GM21619 (cell line): Measurements from ENCODE around the gene CHPF.
A peak's percentile ranks its signal among the peaks of the same experiment; 100 is the strongest.

Experiments
- ATAC-seq: cut with Tn5 transposase; IDR thresholded peaks from one replicate; pipeline ENCODE4 v1.9.1; 2021; ENCODE audit not compliant: unreplicated experiment

Gene CHPF

DNA sequence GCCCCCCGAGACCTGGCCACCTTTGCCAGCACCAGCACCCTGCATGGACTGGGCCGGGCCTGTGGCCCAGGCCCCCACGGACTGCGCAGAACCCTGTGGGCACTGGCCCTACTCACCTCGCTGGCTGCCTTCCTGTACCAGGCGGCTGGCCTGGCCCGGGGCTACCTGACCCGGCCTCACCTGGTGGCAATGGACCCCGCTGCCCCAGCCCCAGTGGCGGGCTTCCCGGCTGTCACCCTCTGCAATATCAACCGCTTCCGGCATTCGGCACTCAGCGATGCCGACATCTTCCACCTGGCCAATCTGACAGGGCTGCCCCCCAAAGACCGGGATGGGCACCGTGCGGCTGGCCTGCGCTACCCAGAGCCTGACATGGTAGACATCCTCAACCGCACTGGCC lies 28.8 kb downstream of the CHPF start:
- ATAC-seq = no peak

DNA sequence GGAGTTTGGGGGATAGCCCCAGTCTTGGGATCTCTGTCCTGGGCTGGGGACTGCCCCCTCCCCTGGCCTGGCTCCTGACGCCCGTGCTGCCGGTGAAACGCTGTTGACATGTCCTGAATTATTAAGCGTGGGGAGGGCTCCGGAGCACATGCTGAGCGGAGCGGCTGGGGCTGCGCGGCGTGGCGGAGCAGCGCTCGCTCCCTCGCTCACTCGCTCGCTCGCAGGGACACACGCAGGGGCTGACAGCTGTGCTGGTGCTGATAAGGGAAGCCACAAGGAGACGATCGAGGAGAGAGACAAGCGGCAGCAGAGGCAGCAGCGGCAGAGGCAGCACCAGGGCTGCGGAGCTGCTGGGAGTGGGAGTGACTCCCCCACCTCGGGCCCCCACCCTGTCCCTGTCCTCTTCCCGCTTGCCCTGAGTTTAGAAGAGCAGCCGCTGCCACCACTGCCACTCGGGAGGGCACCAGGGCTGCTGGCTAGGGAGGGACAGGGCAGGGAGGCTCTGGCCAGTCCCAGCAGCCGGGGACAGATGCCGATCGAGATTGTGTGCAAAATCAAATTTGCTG lies 29.3 kb downstream of the CHPF start, which contains the start of gene ASIC4:
TSS of gene ASIC4 (plus strand) at position 287 of the 566 bp plus-strand sequence. CDS start at position 530, 243 bp downstream.
- no peak for ATAC-seq

DNA sequence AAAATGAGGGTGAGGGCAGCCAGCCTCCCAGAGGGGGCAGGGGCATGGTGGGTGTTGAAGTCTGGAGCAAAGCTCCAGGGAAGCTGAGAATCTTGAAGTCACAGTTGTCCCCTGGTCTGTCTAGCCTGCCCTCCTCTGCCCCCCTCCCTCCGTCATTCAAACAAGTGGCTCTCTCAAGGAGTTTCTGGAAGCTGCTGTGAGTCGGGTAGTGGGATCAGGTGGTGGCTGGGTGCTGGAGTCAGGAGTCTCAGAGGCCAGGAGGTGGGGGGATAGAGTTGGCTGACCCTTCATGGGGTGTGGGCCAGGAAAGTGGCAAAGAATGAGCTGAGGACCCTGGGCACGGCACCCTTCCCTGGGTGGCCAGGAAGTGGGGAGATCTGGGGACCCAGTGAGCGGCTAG lies 29.8 kb downstream of the CHPF start:
- ATAC-seq = no peak

DNA sequence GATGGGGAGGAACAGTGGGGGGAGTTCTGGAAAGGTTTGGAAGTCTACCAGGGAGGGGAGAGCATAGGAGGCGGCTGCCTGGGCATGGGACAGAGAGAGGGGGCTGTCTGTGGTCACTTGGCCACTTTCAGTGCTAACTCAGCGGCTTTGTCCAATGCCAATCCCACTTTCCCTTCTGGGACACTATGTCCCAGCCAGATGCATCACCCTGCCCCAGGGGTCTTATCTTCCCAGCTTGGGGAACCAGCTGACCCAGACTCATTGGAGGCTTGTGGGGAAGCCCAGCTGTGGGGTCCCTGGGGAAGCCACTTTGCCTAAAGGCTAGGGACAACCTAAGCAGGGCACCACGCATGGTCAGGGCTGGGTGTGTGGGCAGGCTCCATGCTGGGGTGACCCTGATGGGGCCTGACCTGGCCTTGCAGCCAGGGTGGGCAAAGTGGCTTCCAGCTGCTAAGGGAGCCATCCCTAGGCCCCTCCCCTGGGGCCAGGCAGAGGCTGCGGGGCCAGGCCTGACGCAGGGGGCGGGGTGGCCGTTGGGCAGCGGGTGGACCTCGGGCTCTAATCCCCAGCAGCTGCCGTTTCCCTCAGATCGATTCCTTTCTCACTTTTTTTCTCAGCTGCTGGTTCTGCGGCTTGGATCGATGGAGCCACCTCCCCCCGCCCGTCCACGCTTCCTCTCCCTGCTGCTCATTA lies 30.9 kb downstream of the CHPF start:
- no peak for ATAC-seq

DNA sequence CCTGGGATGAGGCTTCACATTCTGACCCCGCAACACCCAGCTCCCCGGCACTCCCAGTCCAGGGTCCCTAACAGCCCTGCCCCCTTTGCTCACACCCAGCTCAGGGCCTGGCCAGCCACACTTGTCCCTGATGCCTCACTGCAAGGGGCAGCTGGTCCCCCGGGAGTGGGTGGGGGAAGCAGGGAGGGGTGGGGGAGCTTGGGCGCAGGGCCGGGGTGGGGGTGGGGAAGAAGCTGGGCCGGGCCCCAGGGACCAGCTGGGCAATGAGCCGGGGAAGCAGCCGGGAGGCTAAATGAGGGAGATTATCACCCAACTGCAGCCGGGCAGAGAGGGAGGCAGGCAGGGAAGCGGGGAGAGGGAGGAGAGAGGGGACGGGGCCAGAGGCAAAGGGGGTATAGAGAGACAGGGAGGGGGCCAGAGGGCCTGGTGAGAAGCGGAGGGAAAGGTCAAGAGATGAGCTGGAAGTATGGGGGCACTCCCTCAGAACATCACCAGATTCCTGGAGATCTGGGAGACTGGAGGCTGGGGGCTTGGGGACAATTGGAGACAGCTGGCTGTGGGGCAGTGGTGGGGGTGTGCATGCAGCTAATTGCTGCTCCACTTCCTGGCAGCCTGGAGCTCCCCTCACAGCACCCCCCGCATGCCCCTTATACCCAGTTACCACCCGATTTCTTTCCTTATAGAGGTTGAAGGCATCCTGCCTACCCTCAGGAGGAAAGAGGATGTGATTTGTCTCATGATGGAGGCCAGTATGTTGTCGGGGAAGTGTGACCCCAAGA lies 31.9 kb downstream of the CHPF start:
- no peak for ATAC-seq

DNA sequence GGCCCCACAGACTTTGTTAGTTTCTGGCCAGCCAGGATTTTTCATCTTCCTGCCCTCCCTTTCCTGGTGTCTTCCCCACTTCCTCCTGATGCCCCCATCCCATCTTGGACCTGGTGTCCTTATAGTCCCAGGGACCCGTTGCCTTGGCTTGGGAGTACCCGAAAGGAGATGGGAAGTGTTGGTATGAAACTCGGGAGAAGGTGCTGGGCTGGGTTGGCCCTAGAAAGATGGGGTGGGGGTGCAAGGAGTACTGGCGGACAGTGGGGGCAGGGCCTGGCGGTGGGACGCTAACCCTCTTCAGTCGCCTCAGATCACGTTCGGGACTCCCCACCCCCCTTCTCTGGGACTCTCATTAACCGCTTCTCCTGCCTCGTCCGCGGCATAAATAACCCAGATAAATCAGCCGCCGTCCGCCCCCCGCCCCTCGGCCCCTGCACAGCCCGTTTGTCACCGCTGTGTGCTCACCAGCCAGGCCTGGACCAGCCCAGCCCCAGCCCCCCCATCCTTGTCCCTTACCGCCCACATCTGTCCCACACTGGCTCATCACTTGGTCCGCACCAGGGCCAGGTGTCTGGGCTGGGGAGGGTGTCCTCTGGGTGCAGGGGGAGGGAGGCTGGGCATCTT lies 33.0 kb downstream of the CHPF start:
- ATAC-seq = no peak

DNA sequence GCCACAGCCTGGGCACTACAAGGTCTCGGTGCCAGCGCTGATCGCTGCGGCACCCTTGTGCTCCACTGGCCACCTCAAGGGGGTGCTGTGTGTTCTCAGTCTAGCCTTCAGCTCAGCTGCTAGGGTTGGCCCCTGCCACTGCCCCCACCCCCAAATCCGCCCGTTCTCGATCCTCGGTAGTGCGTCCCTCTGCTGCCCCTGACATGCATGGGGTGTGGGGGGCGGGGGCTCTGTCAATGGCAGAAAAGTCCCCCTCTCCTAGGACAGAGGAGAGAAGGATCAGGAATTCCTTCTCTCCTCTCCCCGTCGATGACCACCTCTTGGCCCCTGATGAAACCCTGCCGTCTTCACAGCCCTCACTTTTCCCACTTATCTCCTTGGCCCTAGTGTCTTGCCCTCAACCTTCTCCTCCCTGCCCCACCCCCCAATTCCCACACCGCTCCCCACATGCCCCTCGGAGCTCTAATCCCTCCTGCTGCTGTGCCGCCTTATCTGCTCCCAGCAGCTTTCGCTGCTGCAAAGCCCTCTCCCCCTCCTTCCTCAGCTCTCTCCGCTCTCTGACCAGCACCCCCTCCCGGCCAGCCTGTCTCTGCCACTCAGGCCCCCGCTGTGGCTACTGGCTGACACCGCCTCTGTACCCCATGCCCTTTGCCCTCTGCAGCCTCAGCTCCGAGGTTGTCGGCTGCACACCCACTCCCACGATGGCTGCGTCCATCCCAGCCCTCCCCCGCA lies 33.7 kb downstream of the CHPF start:
- ATAC-seq = peak; percentile 75

DNA sequence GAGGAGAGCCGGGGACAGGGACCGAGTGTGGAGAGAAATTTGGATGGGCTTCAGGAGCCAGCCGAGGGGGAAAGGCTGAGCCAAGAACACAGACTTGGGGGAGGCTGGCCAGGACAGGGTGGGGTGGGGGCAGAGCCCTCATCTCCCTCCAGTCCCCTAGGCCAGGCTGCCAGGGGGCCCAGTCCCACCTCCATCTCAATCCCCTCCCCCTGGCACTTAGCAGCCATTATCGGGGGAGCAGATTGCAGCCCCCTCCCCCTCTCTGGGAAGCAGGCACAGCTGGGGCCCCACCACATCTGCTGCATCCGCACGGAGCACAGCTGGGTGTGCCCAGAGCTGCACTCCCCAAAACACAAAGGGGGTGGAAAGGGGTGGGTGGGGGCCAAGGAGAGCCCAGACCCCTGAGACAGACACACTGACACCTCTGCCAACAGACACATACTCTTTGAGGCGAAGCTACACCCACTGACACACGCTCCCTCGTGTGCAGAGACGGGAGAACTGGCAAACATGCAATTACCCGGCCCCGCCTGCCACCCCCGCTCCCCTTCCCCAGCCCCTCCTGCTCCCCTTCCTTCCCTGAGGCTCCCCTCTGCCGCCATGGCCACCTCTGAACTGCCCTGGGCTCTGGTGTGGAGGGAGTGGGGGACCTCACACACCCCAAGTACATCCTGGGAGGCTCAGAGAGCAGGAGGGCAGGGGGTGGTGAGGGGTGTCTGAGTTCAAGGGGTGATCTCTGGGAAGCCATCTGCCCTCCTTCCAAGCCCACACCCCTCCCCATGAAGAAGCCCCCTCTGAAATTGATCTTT lies 34.4 kb downstream of the CHPF start:
- ATAC-seq = peak; percentile 19

DNA sequence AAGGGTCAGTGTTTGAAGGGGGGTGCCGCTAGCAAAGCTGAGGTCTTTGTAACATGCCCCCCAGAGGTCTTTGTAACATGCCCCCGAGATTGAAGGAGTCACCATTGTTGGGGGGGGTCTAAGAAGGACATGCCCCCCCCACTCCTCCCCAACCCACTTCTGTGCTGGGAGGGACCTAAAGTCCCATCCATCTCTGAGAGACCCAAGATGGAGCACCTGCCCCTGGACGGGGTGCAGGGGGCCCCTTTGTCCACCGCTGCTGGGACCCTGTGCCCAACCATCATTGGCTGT lies 35.2 kb downstream of the CHPF start:
- ATAC-seq = no peak

DNA sequence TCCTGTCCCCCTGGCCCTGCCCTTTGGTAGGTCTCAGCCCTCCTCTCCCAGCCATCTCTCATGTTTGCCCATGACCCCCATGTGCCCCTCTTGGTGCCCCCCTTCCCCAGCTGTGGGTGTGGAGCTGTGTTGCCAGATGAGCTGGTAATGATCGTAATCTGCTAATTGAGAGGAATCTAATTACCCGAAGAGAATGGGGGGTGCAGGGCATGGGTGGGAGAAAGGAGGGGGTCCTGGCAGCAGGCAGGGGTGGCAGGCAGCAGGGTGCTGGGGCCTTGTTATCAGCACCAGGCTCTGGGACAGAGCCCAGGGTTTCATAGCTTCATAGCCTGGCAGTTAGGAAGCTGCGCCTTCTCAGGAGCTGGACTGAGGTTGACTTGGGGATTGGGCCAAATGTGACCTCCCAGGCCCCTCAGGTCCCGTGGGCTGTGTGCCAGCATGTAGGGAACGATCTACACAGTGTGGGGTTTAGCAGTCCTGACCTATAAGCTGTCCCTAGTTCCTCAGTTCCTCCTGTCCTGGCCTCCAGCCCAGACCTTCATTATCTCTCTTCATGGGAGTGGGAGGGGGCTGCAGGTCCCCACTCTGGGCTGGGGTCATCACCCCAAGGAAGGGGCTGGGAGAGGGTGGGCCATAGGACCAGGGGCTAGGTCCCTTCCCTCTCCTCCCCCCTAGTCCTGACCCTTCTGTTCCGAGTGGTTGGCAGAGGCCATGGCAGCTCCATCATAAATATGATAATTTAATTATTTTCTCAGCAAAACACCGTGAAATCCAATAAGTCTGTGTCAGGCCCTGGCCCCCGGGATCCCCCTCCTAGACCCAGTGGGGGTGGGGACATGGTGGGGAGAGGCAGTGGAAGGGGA lies 35.8 kb downstream of the CHPF start:
- ATAC-seq = no peak

DNA sequence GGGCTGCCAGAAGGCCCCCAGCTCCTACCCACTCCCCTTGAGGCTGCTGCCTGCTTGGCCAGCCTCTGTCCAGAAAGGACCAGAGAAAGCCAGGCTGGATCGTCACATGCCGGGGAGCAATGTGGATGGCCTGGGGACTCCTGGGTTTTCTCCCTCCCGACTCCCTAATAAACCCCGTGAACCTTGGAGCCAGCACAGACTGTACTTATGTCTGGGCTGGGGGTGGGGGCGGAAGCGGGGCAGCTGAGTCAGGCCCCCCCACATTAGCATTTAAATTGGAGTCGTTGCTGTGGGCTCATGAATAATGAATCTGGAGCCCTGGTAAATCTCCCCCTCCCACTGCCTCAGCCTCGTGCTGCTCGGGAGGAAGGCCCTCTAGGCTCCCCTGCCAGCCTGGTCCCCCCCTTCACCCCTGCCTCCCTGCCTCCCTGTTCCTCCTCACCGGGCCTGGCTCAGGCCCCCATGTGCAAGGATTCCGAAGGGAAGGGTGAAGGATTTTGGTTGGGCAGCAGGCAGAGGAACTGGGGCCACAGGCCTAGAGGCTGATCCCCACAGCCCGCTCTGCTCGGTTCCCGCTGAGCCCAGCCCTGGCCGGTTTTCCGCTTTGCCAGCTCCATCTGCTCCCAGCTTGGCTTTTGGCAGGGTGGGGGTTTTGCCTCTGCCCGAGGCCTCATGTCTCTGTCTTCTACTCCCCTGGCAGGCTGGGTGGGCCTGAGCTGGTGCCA lies 36.6 kb downstream of the CHPF start:
- ATAC-seq = no peak

DNA sequence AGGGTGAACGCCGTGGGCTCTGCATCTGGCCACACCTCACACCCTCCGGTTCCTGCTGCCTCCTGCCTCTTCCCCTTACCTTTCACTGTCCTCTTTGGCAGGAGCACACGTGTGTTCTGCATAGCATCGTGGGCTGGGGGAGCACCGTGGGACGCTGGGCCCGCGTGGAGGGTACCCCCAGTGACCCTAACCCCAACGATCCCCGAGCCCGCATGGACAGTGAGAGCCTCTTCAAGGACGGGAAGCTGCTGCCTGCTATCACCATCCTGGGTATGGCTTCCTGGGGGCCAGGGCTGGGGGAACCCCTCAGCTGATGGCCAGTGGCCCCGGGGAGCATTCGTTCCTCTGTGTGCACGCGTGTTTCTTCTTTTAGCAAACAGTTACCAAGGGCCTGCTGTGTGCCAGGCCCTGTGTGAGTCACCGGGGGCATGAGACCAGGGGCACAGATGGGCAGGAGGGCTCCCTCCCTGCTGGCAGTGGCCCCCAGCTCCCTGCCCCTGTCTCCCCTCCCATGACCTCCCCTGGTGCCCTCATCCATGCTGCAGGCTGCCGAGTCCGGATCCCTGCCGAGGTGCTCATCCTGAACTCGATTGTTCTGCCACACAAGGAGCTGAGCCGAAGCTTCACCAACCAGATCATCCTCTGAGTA lies 37.3 kb downstream of the CHPF start:
- ATAC-seq = no peak

DNA sequence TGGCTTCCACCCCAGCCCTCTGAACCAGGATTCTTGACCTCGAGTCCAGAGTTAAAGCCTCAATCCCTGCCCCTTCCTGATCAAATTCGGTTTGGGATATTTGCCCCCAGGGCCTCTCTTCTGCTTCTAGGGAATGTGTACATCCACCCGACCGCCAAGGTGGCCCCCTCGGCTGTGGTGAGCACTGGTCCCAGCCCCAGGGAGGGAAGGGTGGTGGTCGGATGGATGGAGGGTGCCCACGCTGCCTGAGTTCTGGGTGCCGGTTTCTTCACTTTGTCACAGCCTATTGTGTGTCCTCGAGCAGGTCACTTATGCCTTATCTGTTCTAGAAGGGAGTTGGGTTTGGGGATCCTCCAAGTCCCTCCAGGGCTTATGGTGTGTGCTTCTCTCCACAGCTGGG lies 38.0 kb downstream of the CHPF start:
- no peak for ATAC-seq

DNA sequence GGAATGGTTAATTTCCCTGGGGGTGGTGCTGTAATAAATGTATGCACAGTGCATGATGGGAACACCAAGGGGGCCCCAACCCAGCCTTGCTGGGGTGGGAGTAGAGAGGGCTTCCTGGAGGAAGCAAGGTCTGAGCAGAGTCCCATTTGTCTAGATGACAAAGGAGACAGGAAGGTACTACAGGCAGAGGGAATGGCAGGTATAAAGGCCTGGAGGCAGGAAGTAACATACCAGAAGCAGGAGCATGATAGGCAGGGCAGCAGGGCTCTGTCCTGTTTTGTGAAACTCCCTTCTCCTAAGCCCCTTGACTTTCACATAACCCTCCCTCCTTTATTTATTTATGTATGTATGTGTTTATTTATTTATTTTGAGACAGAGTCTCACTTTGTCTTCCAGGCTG lies 41.0 kb downstream of the CHPF start:
- no peak for ATAC-seq

DNA sequence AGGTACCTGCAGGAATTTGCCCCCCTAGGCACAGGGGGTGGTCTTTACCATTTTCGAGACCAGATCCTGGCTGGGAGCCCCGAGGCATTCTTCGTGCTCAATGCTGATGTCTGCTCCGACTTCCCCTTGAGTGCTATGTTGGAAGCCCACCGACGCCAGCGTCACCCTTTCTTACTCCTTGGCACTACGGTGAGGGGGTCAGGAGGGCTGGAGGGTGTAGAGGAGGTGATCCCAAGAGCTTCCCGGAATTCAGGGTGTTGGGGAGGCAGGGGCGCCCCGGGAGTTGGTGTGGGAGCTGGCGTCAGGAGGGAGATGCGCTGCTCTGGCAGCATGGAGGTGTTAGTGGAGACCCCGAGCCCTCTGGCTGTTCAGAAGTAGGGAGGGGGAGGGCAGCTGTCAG lies 41.8 kb downstream of the CHPF start:
- no peak for ATAC-seq

DNA sequence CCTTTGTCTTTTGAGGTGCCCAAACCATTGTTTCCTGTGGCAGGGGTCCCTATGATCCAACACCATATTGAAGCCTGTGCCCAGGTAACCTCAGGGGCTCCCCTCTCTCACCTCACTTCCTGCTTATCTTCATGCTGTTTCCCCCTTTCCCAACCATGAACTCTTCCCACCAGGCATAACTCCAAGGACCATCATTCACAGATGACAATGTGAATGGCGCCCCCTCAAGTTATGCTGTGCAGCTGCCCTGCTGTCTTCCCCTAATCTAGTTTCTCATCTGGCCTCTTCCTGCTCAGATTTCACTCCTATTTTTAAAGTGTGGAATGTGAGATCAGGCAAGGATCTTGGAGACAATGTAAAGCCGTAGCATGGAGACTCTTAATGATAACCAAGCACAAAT lies 43.5 kb downstream of the CHPF start:
- no peak for ATAC-seq

DNA sequence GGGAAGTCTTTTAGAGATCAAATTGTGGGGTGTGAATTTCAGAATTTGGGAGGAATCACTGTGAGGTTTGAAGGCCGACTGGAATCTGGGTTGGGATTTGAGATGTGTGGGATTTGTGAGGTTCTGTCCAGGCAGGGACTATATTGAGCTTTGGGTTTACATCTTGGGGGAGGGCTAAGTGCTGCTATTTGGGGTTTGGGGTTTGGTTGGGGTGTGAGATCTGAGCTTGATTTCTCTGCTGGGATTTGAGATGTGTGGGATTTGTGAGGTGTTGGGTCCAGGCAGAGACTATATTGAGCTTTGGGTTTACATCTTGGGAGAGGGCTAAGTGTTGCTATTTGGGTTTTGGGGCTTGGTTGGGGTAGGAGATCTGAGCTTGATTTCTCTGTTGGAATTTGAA lies 44.1 kb downstream of the CHPF start:
- ATAC-seq = no peak

DNA sequence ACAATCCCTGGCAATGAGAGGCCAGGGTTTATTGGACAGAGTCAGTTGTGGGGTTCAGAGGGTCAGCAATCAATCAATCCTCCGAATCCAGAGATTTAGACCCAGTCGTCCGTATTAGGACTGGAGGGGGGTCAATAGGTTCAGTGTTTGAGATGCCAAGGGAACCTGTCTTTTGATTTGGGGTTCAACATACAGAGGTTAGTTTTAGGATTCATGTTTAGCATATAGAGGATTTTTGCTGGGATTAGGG lies 44.6 kb downstream of the CHPF start:
- no peak for ATAC-seq
